Ascending aorta (tissue), 2 donors: Measurements from ENCODE around the gene RAVER2. TPM values are rescaled to one million over a fixed set of nuclear protein-coding genes. Genes with fewer than 3 reads are reported as not detected.

Experiments
- DNase-seq, 2 donors: peaks; one replicate each; pipeline ENCODE4 v3.0.0-alpha.2; 2019; ENCODE audit warnings: low spot score in 2 of 2
- H3K27ac ChIP-seq, 2 donors: fragments of 200-600 bp; sonication (generic); one replicate each; pipeline ENCODE4 v1.5.1; 2016 to 2017; ENCODE audit warnings: mild to moderate bottlenecking in 1 of 2
- H3K27me3 ChIP-seq: fragments of 200-600 bp; sonication (generic); one replicate; pipeline ENCODE4 v1.5.1; 2017
- H3K36me3 ChIP-seq, 2 donors: fragments of 200-600 bp; sonication (generic); one replicate each; pipeline ENCODE4 v1.5.1; 2016
- H3K4me1 ChIP-seq, 2 donors: fragments of 200-600 bp; sonication (generic); one replicate each; pipeline ENCODE4 v1.5.1; 2016 to 2017; ENCODE audit warnings: mild to moderate bottlenecking in 1 of 2
- H3K4me3 ChIP-seq, 2 donors: fragments of 200-600 bp; sonication (generic); one replicate each; pipeline ENCODE4 v1.5.1; 2016 to 2017; ENCODE audit warnings: mild to moderate bottlenecking in 1 of 2
- H3K9me3 ChIP-seq, 2 donors: fragments of 200-600 bp; sonication (generic); one replicate each; pipeline ENCODE4 v1.5.1; 2016
- intact Hi-C: fragments of 100-400 bp; cut with DNase I; formaldehyde crosslinking; loops from one replicate; pipeline ENCODE4 v1.15.1; 2023
- total RNA-seq: library from RNA; depleted of rRNA; stranded (reverse); fragments of >200 nt; gene quantifications from one replicate; pipeline ENCODE4 v1.1.0, GENCODE V29; 2016
- TF ChIP-seq, protein P1 (sequence below), 3 experiments: fragments of 200-600 bp in 2 of 3; fragments of 450-650 bp in 1 of 3; sonication (generic) in 2 of 3; IDR thresholded peaks; one replicate each; pipeline ENCODE4 v1.5.1; 2016 to 2019; ENCODE audit warnings: antibody characterized with exemption in 3 of 3, mild to moderate bottlenecking in 1 of 3, moderate library complexity in 1 of 3

The RAVER2 gene
- total RNA-seq, 1 donor from 2014 or later: 17.7 TPM

DNA sequence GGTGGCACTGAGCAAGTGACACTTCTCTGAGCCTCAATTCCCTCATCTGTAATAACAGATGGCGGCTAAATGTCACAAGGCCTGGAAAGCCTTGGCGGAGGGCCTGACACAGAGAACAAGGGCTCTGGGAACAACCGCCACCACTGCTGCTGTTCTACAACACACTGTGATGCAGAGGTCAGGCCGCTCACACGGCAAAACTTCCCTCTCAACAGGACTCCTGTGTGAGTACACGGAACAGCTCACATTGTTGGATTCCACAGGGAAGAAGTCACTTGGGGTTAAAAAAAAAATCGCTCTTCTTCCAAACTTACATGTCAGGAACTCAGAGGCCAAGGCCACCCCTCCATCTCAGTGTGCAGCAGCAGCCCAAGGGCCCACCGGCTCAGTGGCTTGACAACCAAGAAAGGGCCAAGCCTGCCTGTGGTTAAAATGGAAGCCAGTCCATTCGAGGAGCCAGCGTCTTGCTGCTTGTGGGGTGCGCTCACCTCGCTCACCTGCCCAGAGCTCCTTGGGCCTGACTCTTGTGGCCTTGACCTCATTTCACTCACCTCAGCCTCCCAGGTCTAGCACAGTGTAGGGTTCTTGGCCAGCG, 101.1 kb downstream of the RAVER2 start:
- TF ChIP-seq, protein P1, sequence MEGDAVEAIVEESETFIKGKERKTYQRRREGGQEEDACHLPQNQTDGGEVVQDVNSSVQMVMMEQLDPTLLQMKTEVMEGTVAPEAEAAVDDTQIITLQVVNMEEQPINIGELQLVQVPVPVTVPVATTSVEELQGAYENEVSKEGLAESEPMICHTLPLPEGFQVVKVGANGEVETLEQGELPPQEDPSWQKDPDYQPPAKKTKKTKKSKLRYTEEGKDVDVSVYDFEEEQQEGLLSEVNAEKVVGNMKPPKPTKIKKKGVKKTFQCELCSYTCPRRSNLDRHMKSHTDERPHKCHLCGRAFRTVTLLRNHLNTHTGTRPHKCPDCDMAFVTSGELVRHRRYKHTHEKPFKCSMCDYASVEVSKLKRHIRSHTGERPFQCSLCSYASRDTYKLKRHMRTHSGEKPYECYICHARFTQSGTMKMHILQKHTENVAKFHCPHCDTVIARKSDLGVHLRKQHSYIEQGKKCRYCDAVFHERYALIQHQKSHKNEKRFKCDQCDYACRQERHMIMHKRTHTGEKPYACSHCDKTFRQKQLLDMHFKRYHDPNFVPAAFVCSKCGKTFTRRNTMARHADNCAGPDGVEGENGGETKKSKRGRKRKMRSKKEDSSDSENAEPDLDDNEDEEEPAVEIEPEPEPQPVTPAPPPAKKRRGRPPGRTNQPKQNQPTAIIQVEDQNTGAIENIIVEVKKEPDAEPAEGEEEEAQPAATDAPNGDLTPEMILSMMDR (IDR thresholded peaks at IDR 0.05): no peak
- Histone ChIP-seq H3K27ac (no peak overlapping the region), H3K4me1 (peaks cover 0 to 7% of the 10 kb centered on the region in 2 donors), H3K36me3 (peaks cover 46 to 73% of the 10 kb centered on the region in 2 donors), H3K9me3 (no peaks in the 10 kb centered on the region), H3K27me3 (no peaks in the 10 kb centered on the region), H3K4me3 (no peak overlapping the region)
- no peak for DNase-seq
- intact Hi-C loops: no loop called here

DNA sequence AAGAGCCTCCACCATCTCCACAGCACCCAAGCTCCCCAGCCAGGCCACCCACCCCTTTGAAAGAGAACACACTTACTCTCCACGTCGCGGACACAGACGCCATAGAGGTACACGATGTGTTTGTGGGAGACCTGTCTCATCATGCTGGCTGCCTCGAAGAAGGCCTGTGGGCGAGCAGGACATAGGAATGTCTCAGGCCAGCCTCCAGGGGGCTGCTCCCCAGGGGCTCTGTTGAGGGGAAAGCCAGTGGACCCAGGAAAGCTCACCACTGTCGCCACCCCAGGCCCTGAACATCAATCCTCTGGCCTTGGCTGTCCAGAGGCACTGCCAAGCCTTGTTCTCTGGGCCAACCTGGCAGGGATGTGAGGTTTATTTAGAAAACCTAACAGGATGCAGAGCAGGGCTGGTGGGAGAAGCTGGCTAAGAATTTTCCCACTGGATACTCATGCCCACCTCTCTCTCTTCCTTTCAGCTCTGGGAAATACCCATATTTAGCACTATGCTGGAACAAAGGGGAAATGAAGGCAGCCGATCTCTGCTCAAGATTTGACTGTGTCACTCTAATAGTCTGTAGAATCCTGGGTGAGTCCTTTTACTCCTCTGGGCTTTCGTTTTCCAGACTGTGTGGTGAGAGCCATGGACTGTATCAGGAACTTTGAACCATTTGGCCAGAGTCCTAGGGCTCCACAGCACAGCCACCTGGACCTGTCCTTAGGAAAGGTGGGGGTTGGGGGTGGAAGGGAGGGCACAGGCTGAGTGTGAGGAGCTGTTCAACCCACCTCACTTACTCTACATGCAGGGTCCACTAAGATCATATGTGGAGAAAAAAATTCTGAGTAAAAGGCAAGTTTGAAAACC, 101.9 kb downstream of the RAVER2 start:
- Histone ChIP-seq H3K4me1 (peaks cover 0 to 7% of the 10 kb centered on the region in 2 donors), H3K27me3 (no peaks in the 10 kb centered on the region), H3K36me3 (peaks cover 41 to 74% of the 10 kb centered on the region in 2 donors), H3K4me3 (no peak overlapping the region), H3K27ac (no peak overlapping the region), H3K9me3 (no peaks in the 10 kb centered on the region)
- DNase-seq: no peak
- TF ChIP-seq, protein P1 (IDR thresholded peaks at IDR 0.05): no peak
- intact Hi-C loops: no loop called here

DNA sequence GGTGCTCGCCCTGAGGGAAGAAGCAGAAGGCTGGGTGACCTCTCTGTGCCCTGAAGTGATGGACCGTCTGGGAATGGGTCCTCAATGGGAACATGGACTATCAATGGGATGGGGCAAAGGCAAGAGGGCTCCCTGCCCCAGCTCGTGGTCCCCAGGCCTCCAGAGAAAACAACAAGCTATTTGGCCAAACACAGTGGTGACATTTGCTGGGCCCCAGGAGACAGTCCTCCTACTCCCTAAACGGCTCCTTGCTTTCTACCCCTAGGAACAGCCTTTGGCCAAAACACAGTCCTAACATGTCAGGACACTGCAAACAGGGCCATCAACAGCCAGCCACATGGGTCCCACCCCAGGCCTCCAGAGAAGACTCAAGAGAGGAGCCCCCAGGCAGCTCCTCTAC, 102.8 kb downstream of the RAVER2 start:
- intact Hi-C loops: no loop called here
- Histone ChIP-seq H3K36me3 (peaks cover 41 to 78% of the 10 kb centered on the region in 2 donors), H3K27ac (no peak overlapping the region), H3K9me3 (no peaks in the 10 kb centered on the region), H3K4me1 (peaks cover 0 to 2% of the 10 kb centered on the region in 2 donors), H3K27me3 (no peaks in the 10 kb centered on the region), H3K4me3 (no peak overlapping the region)
- DNase-seq: no peak
- TF ChIP-seq, protein P1 (IDR thresholded peaks at IDR 0.05): no peak

DNA sequence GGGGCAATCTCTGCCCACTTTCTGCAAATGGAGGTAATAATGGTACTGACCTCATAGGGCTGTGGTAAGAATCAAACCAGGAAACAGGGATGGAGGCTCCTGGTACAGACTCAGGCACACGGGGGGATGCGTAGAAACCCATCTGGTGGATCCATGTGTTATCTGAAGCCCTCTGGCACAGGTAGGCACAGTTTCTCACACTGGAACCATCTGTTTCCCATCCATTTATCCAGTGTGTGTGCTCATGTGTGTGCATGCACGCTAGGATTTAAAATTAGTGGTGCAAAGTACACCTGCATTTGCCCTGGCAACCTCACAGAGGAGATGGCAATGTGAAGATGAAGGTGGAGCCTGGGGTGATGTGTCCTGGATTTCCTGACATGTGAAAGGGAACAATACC, 103.3 kb downstream of the RAVER2 start:
- Histone ChIP-seq H3K9me3 (no peaks in the 10 kb centered on the region), H3K4me3 (no peak overlapping the region), H3K27me3 (no peaks in the 10 kb centered on the region), H3K27ac (no peak overlapping the region), H3K4me1 (no peaks in the 10 kb centered on the region), H3K36me3 (peaks cover 45 to 80% of the 10 kb centered on the region in 2 donors)
- DNase-seq: no peak
- TF ChIP-seq, protein P1 (IDR thresholded peaks at IDR 0.05): no peak
- intact Hi-C loops: no loop called here

DNA sequence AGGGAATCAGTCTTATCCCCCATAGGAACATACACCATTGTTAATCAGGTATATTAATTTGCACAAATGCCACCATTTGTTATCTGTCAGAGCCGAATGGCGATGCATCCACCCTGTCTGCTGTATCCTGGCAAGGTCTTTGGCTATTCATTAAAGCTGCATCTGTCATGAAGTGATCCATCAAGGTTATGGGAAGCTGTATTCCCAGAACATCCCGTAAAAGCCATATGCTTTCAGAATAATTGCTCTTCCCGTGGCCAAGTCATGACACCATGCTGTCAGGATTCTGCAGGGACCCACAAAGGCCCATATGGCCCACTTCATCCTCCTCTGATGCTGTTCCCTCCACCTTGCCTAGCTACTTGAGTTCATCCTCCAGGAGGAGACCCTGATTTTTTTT, 103.9 kb downstream of the RAVER2 start:
- Histone ChIP-seq H3K9me3 (no peaks in the 10 kb centered on the region), H3K36me3 (peaks cover 46 to 83% of the 10 kb centered on the region in 2 donors), H3K27me3 (no peaks in the 10 kb centered on the region), H3K4me1 (no peaks in the 10 kb centered on the region), H3K4me3 (no peak overlapping the region), H3K27ac (no peak overlapping the region)
- TF ChIP-seq, protein P1 (IDR thresholded peaks at IDR 0.05): no peak
- no peak for DNase-seq
- intact Hi-C loops: no loop called here
